ENCODE results near the gene CUL1. TPM values are rescaled to one million over a fixed set of nuclear protein-coding genes. Genes with fewer than 3 reads are reported as not detected.

CUL1 gene
- total and polyA plus RNA-seq, 2 experiments from 2014 or later: 35.6 to 71.3 TPM

GRCh38 chr7:148834605-148835004 lies 135.9 kb downstream of the CUL1 start:
- H3K4me3 ChIP-seq: no peak overlapping the region
- Mint-ChIP-seq H3K27me3 (ENCODE audit: insufficient read depth, low read depth, poor library complexity) (peaks cover 2% of the 10 kb centered on the region), H3K4me1 (no peaks in the 10 kb centered on the region; the same call in 2 of the 3 replicates), H3K36me3 (ENCODE audit: low read depth) (peaks cover 15% of the 10 kb centered on the region; the same call in 2 of the 3 replicates), H3K4me3 (no peak overlapping the region), H3K27ac (no peak overlapping the region), H3K9me3 (no peaks in the 10 kb centered on the region)
- ATAC-seq (no peak), DNase-seq (ENCODE audit: low spot score) (no peak)
- H3K4me2 ChIP-seq: no peak overlapping the region
- no peaks in the 10 kb centered on the region for H3K4me1 ChIP-seq (ENCODE audit: insufficient read depth)
- 0 out of 2 replicates have a peak, but pooled peaks cover 2% of the 10 kb centered on the region for H3F3A ChIP-seq (replicated peaks; ENCODE audit: low read depth)
- TF ChIP-seq, protein P1, sequence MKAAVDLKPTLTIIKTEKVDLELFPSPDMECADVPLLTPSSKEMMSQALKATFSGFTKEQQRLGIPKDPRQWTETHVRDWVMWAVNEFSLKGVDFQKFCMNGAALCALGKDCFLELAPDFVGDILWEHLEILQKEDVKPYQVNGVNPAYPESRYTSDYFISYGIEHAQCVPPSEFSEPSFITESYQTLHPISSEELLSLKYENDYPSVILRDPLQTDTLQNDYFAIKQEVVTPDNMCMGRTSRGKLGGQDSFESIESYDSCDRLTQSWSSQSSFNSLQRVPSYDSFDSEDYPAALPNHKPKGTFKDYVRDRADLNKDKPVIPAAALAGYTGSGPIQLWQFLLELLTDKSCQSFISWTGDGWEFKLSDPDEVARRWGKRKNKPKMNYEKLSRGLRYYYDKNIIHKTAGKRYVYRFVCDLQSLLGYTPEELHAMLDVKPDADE (IDR thresholded peaks at IDR 0.05): no peak
- TF ChIP-seq, protein P2, sequence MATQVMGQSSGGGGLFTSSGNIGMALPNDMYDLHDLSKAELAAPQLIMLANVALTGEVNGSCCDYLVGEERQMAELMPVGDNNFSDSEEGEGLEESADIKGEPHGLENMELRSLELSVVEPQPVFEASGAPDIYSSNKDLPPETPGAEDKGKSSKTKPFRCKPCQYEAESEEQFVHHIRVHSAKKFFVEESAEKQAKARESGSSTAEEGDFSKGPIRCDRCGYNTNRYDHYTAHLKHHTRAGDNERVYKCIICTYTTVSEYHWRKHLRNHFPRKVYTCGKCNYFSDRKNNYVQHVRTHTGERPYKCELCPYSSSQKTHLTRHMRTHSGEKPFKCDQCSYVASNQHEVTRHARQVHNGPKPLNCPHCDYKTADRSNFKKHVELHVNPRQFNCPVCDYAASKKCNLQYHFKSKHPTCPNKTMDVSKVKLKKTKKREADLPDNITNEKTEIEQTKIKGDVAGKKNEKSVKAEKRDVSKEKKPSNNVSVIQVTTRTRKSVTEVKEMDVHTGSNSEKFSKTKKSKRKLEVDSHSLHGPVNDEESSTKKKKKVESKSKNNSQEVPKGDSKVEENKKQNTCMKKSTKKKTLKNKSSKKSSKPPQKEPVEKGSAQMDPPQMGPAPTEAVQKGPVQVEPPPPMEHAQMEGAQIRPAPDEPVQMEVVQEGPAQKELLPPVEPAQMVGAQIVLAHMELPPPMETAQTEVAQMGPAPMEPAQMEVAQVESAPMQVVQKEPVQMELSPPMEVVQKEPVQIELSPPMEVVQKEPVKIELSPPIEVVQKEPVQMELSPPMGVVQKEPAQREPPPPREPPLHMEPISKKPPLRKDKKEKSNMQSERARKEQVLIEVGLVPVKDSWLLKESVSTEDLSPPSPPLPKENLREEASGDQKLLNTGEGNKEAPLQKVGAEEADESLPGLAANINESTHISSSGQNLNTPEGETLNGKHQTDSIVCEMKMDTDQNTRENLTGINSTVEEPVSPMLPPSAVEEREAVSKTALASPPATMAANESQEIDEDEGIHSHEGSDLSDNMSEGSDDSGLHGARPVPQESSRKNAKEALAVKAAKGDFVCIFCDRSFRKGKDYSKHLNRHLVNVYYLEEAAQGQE (IDR thresholded peaks at IDR 0.05; ENCODE audit: unreplicated experiment): no peak
- TF ChIP-seq CTCF (conservative IDR thresholded peaks at IDR 0.05; ENCODE audit: low read depth in 2 of 2) (no peak), STAT1 (IDR thresholded peaks at IDR 0.05; ENCODE audit: unreplicated experiment) (no peak), EZH2 (IDR thresholded peaks at IDR 0.05; ENCODE audit: low read depth, unreplicated experiment) (no peak), ZNF114 (CRISPR knock-in tag; IDR thresholded peaks at IDR 0.05) (no peak), POLR2AphosphoS5 (IDR thresholded peaks at IDR 0.05; ENCODE audit: low read depth) (no peak), JUNB (IDR thresholded peaks at IDR 0.05; ENCODE audit: unreplicated experiment) (no peak), NANOG (IDR thresholded peaks at IDR 0.05; ENCODE audit: borderline replicate concordance) (no peak), ZNF462 (CRISPR knock-in tag; IDR thresholded peaks at IDR 0.05) (no peak), ZNF331 (CRISPR knock-in tag; IDR thresholded peaks at IDR 0.05; ENCODE audit: low read depth) (no peak), CREB1 (CRISPR knock-in tag; IDR thresholded peaks at IDR 0.05; ENCODE audit: low read depth) (no peak), EZH2phosphoT487 (IDR thresholded peaks at IDR 0.05; ENCODE audit: unreplicated experiment) (no peak)
- peaks cover 20% of the 10 kb centered on the region for H4K20me1 ChIP-seq (replicated peaks; ENCODE audit: insufficient read depth)
- H3K79me2 ChIP-seq (replicated peaks; ENCODE audit: insufficient read depth): peaks cover 57% of the 10 kb centered on the region
- no peak overlapping the region for H3K27ac ChIP-seq (ENCODE audit: low read depth)
- no peaks in the 10 kb centered on the region for H3K36me3 ChIP-seq (ENCODE audit: insufficient read depth)
- no peaks in the 10 kb centered on the region for H3K27me3 ChIP-seq (ENCODE audit: insufficient read depth)
- H3K9me2 ChIP-seq (ENCODE audit: insufficient read depth): no peaks in the 10 kb centered on the region
- no peak overlapping the region for H2AFZ ChIP-seq
